ENCODE results near the gene ZNF446. TPM values are rescaled to one million over a fixed set of nuclear protein-coding genes. Genes with fewer than 3 reads are reported as not detected.
"Not testable (repeated sequence)": the region's sequence is repeated elsewhere in the genome, so short reads cannot be mapped to it uniquely, and the experiment has no call there.

The ZNF446 gene
- total and polyA plus RNA-seq, 12 donors, result 4.2 to 11.1 (median 5.7) TPM

DNA sequence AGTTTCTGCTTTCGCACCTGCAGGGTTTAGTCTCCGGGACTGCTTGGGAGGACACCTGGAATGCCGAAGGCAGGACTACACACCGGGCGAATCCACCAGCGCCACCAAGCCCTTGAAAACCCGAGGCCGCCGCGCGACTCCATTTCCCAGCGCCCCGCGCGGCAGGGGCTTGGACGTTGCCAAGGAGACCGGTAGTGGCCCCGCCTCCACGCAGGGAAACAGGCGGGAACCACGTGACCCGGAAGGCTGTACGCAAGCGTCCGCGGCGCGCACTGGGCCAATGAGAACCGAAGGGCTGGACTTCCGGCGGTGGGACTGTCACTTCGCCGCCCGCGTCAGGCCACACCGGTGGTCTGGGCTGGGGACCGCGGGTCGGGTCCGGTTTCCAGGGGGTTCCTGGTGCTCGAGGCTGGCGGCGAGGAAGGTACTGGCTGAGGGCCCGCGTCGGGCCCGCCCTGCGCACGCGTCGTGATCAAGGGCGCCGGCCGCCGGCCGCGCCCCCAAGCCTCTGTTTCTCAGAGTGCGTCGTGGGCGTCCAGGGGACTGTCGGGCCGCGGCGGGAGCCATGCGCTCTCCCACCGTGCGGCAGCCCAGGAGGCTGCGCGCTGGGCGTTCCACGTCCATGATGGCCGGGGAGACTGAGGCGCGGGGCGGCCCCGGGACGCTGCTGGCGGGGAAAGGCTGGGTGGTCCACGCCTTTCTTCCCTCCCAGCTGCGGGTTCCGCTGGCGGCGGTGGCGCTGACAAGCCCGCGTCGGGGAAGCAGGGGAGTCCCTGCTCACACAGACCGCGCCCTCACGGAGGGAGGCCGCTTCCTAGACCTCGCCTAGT is 9.2 kb upstream of the ZNF446 start, which contains the start of gene ZNF324:
ZNF324 (plus strand) TSS at position 321 of the 830 bp plus-strand sequence. CDS start 2,106 bp downstream, outside the sequence.
- Histone ChIP-seq H3K27ac (peak within 1 kb of the TSS in 9 of 10 donors; percentile 63 to 91 (median 83)), H3K27me3 (no peaks in the 10 kb centered on the region), H3K4me3 (peak within 1 kb of the TSS; percentile 66 to 99 (median 88)), H3K36me3 (peaks cover 0 to 28% (median 5%) of the 10 kb centered on the region in 9 donors), H3K9me3 (no peaks in the 10 kb centered on the region), H3K4me1 (peaks cover 6 to 23% (median 15%) of the 10 kb centered on the region in 9 donors)
- TF ChIP-seq, protein P1, sequence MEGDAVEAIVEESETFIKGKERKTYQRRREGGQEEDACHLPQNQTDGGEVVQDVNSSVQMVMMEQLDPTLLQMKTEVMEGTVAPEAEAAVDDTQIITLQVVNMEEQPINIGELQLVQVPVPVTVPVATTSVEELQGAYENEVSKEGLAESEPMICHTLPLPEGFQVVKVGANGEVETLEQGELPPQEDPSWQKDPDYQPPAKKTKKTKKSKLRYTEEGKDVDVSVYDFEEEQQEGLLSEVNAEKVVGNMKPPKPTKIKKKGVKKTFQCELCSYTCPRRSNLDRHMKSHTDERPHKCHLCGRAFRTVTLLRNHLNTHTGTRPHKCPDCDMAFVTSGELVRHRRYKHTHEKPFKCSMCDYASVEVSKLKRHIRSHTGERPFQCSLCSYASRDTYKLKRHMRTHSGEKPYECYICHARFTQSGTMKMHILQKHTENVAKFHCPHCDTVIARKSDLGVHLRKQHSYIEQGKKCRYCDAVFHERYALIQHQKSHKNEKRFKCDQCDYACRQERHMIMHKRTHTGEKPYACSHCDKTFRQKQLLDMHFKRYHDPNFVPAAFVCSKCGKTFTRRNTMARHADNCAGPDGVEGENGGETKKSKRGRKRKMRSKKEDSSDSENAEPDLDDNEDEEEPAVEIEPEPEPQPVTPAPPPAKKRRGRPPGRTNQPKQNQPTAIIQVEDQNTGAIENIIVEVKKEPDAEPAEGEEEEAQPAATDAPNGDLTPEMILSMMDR (IDR thresholded peaks at IDR 0.05), result peak in 2 of 9 donors; percentile 15 to 20
- peak; percentile 98 for DNase-seq
- ATAC-seq, result peak; percentile 97 to 100 (median 99)
- intact Hi-C loops (cut with DNase I), result loop anchor here in 1 of 10 donors (2.0 kb wide), 1 partner anchor 26 kb away; the partner anchor contains the start of gene ZNF132
- 0% methylated on average over 84 to 92 of the region's 92 CpGs for WGBS, 2 donors

DNA sequence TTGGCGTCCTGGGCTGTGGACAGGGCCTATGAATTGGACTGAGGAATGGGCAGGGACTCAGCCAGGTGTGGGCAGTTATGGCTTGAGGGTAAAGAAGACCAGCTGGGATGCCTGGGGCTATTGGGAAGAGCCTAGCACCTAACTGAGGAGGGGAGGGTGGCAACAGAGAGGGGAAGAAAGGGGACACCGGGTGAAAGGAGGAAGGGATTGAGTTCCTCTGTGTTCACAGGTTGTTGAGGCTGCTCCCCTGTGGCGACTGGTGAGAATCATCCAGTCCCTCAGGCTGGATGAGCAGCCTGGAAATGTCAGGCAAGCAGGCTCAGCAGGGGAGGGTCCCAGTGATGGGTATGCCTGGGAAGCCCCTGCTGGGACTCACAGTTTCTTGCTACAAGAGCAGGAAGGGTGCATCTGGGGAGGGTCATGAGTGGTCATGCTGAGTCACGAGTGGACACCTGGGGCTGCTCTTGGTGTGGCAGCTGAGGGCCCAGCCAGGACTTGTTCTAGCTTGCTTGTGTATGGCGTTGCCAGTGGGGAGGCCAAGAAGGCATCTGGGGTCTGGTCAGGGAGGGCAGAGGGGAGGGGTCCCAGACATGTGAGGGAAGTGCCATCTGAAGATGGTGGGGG is 7.8 kb upstream of the ZNF446 start:
- TF ChIP-seq, protein P1 (IDR thresholded peaks at IDR 0.05), result no peak
- no peak for DNase-seq
- H3K27ac ChIP-seq, result no peak overlapping the region

DNA sequence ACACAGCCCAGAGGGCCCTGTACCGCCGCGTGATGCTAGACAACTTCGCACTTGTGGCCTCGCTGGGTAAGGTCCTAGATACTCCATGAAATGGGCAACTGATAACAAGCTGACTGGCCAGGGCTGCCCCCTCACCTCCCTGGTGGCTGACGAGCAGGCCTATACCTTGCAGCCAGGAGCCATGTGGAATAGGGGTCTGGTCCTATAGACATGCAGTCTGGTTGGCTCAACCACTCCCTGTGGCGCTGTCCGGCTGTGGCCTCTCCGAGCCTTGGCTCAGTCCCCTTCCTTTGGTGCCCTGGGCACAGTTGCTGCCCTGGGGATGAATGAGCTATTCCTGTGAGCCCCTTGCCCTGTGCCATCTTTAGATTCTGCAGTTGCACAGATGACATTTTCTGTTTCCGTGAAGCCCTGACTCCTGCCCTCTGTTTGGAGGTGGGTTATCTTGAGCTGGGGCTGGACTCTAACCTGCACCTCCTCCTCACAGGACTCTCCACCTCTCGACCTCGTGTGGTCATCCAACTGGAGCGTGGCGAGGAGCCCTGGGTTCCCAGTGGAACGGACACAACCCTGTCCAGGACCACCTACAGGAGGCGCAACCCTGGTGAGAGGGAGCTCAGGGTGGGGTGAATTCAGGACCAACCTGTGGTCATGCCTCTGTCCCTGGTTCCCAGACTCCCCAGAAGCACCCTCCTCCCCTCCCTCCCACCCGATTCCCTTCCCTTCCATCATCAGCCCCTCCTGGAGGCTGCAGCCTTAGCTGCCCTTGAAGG is 6.7 kb upstream of the ZNF446 start:
- no peak for ATAC-seq
- TF ChIP-seq, protein P1 (IDR thresholded peaks at IDR 0.05), result no peak
- no peaks in the 10 kb centered on the region for H3K9me3 ChIP-seq
- intact Hi-C loops (cut with DNase I), result no loop called here
- no peak overlapping the region for H3K4me3 ChIP-seq
- H3K36me3 ChIP-seq, result peaks cover 0 to 50% (median 12%) of the 10 kb centered on the region in 9 donors
- no peak overlapping the region for H3K27ac ChIP-seq
- DNase-seq, result no peak
- no peaks in the 10 kb centered on the region for H3K27me3 ChIP-seq
- peaks cover 6 to 23% (median 15%) of the 10 kb centered on the region in 9 donors for H3K4me1 ChIP-seq
- 91 to 92% methylated on average over 17 of the region's 17 CpGs for WGBS, 2 donors

More for the DNA sequence above, 7.8 kb upstream of the ZNF446 start:
- WGBS, 2 donors, result 53 to 66% methylated on average over 5 of the region's 5 CpGs
- peaks cover 0 to 42% (median 12%) of the 10 kb centered on the region in 9 donors for H3K36me3 ChIP-seq
- ATAC-seq, result no peak
- H3K27me3 ChIP-seq, result no peaks in the 10 kb centered on the region
- no peaks in the 10 kb centered on the region for H3K9me3 ChIP-seq
- peak overlapping the region in 3 of 10 donors; percentile 17 to 99 (median 83) for H3K4me3 ChIP-seq
- intact Hi-C loops (cut with DNase I), result no loop called here
- H3K4me1 ChIP-seq, result peaks cover 6 to 23% (median 15%) of the 10 kb centered on the region in 9 donors

DNA sequence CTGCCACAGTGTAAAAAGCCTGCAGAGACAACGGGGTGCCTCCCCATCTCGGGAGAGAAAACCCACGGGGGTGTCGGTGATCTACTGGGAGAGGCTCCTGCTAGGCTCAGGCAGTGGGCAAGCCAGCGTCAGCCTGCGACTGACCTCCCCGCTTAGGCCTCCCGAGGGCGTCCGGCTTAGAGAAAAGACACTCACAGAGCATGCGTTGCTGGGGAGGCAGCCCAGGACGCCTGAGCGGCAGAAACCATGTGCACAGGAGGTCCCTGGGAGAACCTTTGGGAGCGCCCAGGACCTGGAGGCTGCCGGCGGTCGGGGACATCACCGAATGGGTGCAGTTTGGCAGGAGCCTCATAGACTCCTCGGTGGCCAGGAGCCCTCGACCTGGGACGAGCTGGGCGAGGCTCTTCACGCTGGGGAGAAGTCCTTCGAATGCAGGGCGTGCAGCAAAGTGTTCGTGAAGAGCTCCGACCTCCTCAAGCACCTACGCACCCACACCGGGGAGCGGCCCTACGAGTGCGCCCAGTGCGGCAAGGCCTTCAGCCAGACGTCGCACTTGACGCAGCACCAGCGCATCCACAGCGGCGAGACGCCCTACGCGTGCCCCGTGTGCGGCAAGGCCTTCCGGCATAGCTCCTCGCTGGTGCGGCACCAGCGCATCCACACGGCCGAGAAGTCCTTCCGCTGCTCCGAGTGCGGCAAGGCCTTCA is 5.2 kb upstream of the ZNF446 start:
- Histone ChIP-seq H3K36me3 (peaks cover 0 to 50% (median 12%) of the 10 kb centered on the region in 9 donors), H3K4me1 (peaks cover 6 to 31% (median 24%) of the 10 kb centered on the region in 9 donors)
- H3K4me3 ChIP-seq; ATAC-seq; H3K27me3 ChIP-seq; intact Hi-C loops (cut with DNase I); H3K9me3 ChIP-seq; H3K27ac ChIP-seq; DNase-seq: not testable (repeated sequence)
- WGBS, 2 donors, result 93 to 96% methylated on average over 29 of the region's 53 CpGs
